Astrocyte (in vitro differentiated cells and primary cell): ENCODE results near the gene FBLIM1. TPM values are rescaled to one million over a fixed set of nuclear protein-coding genes. Genes with fewer than 3 reads are reported as not detected.
A peak's percentile ranks its signal among the peaks of the same experiment; 100 is the strongest.

Experiments used
- DNase-seq: peaks from one replicate; pipeline ENCODE4 v3.0.0-alpha.2; 2010; ENCODE audit warnings: low read depth
- FAIRE-seq: peaks from 2 replicates; lab custom pipeline; 2011; peaks lifted over from hg19 to GRCh38; lab: Jason Lieb, UNC
- H2AFZ ChIP-seq: 2 replicates; pipeline ENCODE4 v1.6.0; 2012; ENCODE audit warnings: low read depth, low read length, inconsistent platforms
- H3K27ac ChIP-seq: 2 replicates; pipeline ENCODE4 v1.5.1; 2011; ENCODE audit warnings: low read depth, low read length, inconsistent platforms
- H3K27me3 ChIP-seq: 2 replicates; pipeline ENCODE4 v1.6.0; 2011; ENCODE audit warnings: low read length, inconsistent platforms; ENCODE audit not compliant: insufficient read depth
- H3K36me3 ChIP-seq: 2 replicates; pipeline ENCODE4 v1.5.1; 2011; ENCODE audit warnings: low read length, inconsistent platforms; ENCODE audit not compliant: insufficient read depth
- H3K4me1 ChIP-seq: 2 replicates; pipeline ENCODE4 v1.5.1; 2011; ENCODE audit warnings: low read length, inconsistent platforms; ENCODE audit not compliant: insufficient read depth
- H3K4me2 ChIP-seq: 2 replicates; pipeline ENCODE4 v1.6.0; 2012; ENCODE audit warnings: low read length, inconsistent platforms
- H3K4me3 ChIP-seq: 2 replicates; pipeline ENCODE4 v1.5.1; 2011; ENCODE audit warnings: low read depth, mild to moderate bottlenecking, low read length, inconsistent platforms; ENCODE audit not compliant: insufficient read depth
- H3K79me2 ChIP-seq: 2 replicates; pipeline ENCODE4 v1.6.0; 2012; ENCODE audit warnings: mild to moderate bottlenecking, low read length, inconsistent platforms; ENCODE audit not compliant: insufficient read depth
- H3K9ac ChIP-seq: 2 replicates; pipeline ENCODE4 v1.6.0; 2012; ENCODE audit warnings: mild to moderate bottlenecking, low read length, inconsistent platforms
- H3K9me3 ChIP-seq: 2 replicates; pipeline ENCODE4 v1.5.1; 2012; ENCODE audit warnings: low read depth, mild to moderate bottlenecking, low read length, inconsistent platforms; ENCODE audit not compliant: insufficient read depth
- H4K20me1 ChIP-seq: 2 replicates; pipeline ENCODE4 v1.6.0; 2012; ENCODE audit warnings: low read length, inconsistent platforms; ENCODE audit not compliant: insufficient read depth
- H3K27ac Mint-ChIP-seq: one replicate; pipeline ENCODE4 v1.8.0; 2021; ENCODE audit warnings: mild to moderate bottlenecking, mixed read lengths; ENCODE audit not compliant: unreplicated experiment
- H3K27me3 Mint-ChIP-seq: one replicate; pipeline ENCODE4 v1.8.0; 2021; ENCODE audit warnings: low read depth, mixed read lengths; ENCODE audit not compliant: unreplicated experiment
- H3K36me3 Mint-ChIP-seq: one replicate; pipeline ENCODE4 v1.8.0; 2021; ENCODE audit warnings: low read depth, mixed read lengths; ENCODE audit not compliant: unreplicated experiment
- H3K4me1 Mint-ChIP-seq: one replicate; pipeline ENCODE4 v1.8.0; 2021; ENCODE audit warnings: low read depth, mixed read lengths; ENCODE audit not compliant: unreplicated experiment
- H3K4me3 Mint-ChIP-seq: one replicate; pipeline ENCODE4 v1.8.0; 2021; ENCODE audit warnings: mild to moderate bottlenecking, moderate library complexity, mixed read lengths; ENCODE audit not compliant: unreplicated experiment
- H3K9me3 Mint-ChIP-seq: one replicate; pipeline ENCODE4 v1.8.0; 2021; ENCODE audit warnings: mild to moderate bottlenecking, mixed read lengths; ENCODE audit not compliant: unreplicated experiment
- CTCF ChIP-seq: IDR thresholded peaks from 2 replicates; pipeline ENCODE4 v1.5.1; 2011; ENCODE audit warnings: low read depth, mild to moderate bottlenecking, inconsistent platforms, low read length, moderate library complexity; ENCODE audit not compliant: insufficient read depth
- EZH2 ChIP-seq: IDR thresholded peaks from 2 replicates; pipeline ENCODE4 v1.6.1; 2012; ENCODE audit warnings: mild to moderate bottlenecking, low read length, inconsistent platforms; ENCODE audit not compliant: insufficient read depth
- total RNA-seq: library from RNA; stranded (reverse); gene quantifications from 2 replicates; pipeline ENCODE4 v1.2.1, GENCODE V29; 2021

FBLIM1 gene
- total RNA-seq, 1 donor from 2014 or later: 179 TPM

GRCh38 chr1:15834406-15835204 is 76.0 kb downstream of the FBLIM1 start:
- H3K4me3 Mint-ChIP-seq: peak overlapping the region; percentile 93
- no peaks in the 10 kb centered on the region for H3K27me3 ChIP-seq
- TF ChIP-seq CTCF (no peak), EZH2 (no peak)
- no peaks in the 10 kb centered on the region for H3K36me3 ChIP-seq
- peak overlapping the region; percentile 97 for H3K4me2 ChIP-seq
- H3K27ac ChIP-seq: peak overlapping the region; percentile 98
- peak; percentile 91 for DNase-seq
- no peak for FAIRE-seq
- H3K36me3 Mint-ChIP-seq: peaks cover 3% of the 10 kb centered on the region
- no peaks in the 10 kb centered on the region for H3K27me3 Mint-ChIP-seq
- no peaks in the 10 kb centered on the region for H3K9me3 ChIP-seq
- H3K27ac Mint-ChIP-seq: peak overlapping the region; percentile 98
- peaks cover 12% of the 10 kb centered on the region for H3K79me2 ChIP-seq
- peak overlapping the region; percentile 94 for H3K4me3 ChIP-seq
- H4K20me1 ChIP-seq: no peaks in the 10 kb centered on the region
- H3K9ac ChIP-seq: peak overlapping the region; percentile 97
- peak overlapping the region; percentile 73 for H2AFZ ChIP-seq
- peaks cover 10% of the 10 kb centered on the region for H3K4me1 Mint-ChIP-seq
- no peaks in the 10 kb centered on the region for H3K4me1 ChIP-seq
- H3K9me3 Mint-ChIP-seq: no peaks in the 10 kb centered on the region

DNA sequence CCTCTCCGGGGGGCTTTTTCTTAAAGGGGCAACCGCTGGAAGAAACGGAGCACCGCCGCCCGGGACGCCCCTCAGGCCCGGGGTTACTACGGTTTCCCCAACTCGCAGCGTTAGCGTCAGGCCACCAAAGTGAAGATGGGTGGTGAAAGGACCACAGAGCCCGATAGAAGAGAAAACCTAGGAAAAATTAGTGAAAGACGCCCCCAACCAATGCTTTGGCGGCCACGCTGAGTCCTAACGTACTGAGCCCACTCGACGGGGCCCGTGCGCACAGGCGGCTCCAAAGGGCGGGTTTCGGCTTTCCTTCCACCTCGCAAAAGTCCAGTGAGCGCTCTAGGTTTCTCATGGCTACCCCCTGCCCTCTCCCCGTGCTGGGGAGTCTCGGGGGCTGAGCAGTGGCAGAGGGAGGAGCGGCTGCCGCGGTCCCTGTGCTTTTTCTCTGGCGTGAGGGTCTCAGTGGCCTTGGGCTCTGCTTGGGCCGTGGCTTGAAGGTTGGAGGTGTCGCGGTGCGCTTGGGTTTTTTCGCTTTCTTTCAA is 76.7 kb downstream of the FBLIM1 start:
- TF ChIP-seq CTCF (no peak), EZH2 (no peak)
- H2AFZ ChIP-seq: peak overlapping the region; percentile 59
- H3K9me3 Mint-ChIP-seq: no peaks in the 10 kb centered on the region

More for the DNA sequence above, 76.7 kb downstream of the FBLIM1 start:
- Histone ChIP-seq H3K27ac (peak overlapping the region; percentile 98), H3K4me2 (peak overlapping the region; percentile 97), H4K20me1 (no peaks in the 10 kb centered on the region), H3K27me3 (no peaks in the 10 kb centered on the region), H3K9ac (peak overlapping the region; percentile 97), H3K79me2 (peaks cover 12% of the 10 kb centered on the region), H3K36me3 (no peaks in the 10 kb centered on the region), H3K4me1 (no peaks in the 10 kb centered on the region), H3K4me3 (peak overlapping the region; percentile 94), H3K9me3 (no peaks in the 10 kb centered on the region)
- peak overlapping the region; percentile 92 for H3K4me3 Mint-ChIP-seq
- H3K27me3 Mint-ChIP-seq: no peaks in the 10 kb centered on the region
- H3K4me1 Mint-ChIP-seq: peaks cover 10% of the 10 kb centered on the region
- DNase-seq (peak; percentile 19), FAIRE-seq (no peak)
- H3K36me3 Mint-ChIP-seq: peaks cover 3% of the 10 kb centered on the region
- H3K27ac Mint-ChIP-seq: peak overlapping the region; percentile 98
